GM21381 (cell line): Measurements from ENCODE around the gene RAB3IL1.
"Not testable (repeated sequence)": the region's sequence is repeated elsewhere in the genome, so short reads cannot be mapped to it uniquely, and the experiment has no call there.

Experiments
- ATAC-seq: cut with Tn5 transposase; IDR thresholded peaks from one replicate; pipeline ENCODE4 v1.9.1; 2021; ENCODE audit warnings: mild to moderate bottlenecking, moderate library complexity; ENCODE audit not compliant: unreplicated experiment

The RAB3IL1 gene

GRCh38 chr11:61887839-61888494 lies 29.4 kb downstream of the RAB3IL1 start:
- no peak for ATAC-seq

- ATAC-seq, result no peak
These were observed 30.7 kb downstream of the RAB3IL1 start for GRCh38 chr11:61886643-61887042.

DNA sequence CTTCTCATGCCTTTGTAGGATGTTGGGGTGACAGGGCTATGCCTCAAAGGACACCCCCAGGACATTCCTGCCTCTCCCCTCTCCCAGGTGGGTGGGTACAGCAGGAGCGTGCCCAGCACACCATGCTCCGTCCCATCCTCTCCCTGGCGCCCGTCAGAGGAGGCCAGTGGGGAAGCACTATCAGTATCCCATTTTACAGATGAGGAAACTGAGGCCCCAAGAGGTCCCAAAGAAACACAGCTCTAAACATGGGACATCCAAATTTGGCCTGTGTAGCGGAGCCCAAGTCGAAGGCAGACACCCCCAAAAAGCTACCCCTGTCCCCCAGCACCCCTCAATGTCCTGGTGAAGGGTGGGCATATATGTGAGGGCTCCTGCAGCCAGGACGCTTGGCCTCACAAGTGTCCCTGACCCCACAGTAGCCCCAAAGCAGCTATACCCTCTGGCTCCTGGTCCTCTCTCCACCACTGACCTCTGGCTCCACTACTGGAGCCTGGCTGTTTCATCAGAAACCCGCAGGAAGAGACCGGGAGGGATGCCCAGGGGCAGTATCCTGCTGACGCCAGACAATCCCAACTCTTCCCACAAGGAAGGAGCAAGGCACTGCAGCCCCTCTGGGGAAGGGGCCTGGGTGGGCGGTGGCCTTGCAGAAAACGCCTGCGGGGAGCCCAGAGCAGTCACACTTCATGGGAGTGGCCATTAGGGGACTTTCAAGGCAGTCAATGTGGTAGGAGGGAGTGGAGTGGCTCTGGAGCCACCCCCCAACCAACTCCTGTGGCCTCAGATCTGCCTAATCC lies 31.4 kb downstream of the RAB3IL1 start:
- ATAC-seq, result no peak

DNA sequence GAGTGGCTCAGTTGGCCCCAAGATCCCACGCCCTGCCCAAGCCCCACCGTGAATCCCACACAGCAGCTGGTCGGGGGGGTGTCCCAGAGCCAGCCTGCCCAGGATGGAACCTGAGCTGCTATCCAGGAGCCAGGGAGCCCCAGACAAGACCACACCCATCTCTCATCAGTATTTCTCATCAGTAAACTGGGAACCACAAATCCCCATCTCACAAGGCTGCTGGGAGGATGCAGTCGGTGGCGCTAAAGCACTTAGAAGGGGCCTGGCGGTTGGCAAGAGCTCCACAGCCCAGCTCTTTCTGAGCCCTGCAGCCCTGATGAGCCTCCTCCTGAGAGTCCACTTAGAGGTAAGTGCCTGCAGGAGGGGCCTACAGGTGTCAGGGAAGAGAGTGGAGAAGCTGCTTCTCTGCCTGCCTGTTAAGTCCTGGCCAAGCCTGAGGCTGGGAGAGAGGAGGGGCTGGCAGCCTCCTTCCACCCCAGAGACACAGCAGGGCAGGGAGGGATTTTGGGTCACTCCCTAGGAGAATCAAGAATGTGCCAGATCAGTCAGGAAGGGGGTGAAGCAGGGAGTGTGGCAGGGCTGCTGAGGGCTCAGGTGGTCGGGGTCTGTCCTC lies 32.1 kb downstream of the RAB3IL1 start:
- ATAC-seq, result no peak

- no peak for ATAC-seq
These were observed 33.4 kb downstream of the RAB3IL1 start for GRCh38 chr11:61883947-61884346.

DNA sequence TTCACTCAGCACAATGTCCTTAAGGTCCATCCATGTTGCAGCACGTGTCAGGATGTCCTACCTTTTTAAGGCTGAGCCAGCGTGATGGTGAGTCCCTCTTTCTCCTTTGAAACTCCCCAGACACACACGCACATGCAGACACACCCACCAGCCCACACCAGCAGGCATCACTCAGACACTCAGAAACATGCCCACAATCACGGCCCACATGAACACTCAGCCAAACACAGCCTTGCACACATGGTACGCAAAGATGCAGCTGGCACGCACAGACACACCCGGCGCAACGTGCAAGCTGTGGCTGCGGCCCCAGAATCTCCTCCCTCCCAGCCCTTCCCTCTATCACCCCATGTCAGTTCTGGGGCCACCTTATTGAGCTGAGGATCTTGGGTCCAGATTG lies 34.0 kb downstream of the RAB3IL1 start:
- ATAC-seq, result no peak

DNA sequence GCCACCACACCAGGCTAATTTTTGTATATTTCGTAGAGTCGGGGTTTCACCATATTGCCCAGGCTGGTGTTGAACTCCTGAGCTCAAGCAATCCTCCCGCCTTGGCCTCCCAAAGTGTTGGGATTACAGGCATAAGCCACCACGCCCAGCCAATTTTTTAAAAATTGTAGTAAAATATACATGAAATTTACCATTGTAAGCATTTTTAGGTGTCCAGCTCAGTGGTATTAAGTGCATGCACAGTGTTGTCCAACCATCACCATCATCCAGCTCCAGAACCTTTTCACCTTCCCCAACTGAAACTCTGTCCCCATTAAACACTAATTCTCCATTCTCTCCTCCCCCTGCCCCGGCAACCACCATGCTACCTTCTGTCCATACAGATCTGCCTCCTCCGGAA lies 34.5 kb downstream of the RAB3IL1 start:
- ATAC-seq, result no peak

GRCh38 chr11:61882267-61882666 lies 35.1 kb downstream of the RAB3IL1 start:
- ATAC-seq, result not testable (repeated sequence)

DNA sequence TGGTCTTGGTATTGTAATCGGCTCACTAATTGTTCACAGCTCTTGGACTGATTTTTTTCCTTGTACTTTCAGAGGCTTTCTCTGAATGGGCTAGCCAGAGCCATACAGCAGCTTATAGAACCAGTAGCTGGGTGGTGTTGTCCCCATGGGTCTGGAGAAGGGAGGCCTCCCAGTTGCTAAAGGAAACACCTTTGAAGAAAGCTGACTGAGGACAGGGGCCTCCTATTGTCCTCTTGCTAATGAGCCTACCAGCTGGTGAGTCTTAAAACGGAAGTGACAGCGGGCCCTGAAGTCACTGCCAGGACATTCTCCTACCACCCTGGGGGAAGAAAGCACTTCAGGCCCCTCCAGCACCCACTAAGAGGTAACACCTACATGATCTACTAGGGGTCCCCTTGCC lies 36.0 kb downstream of the RAB3IL1 start:
- no peak for ATAC-seq

GRCh38 chr11:61880454-61880853 lies 36.9 kb downstream of the RAB3IL1 start:
- ATAC-seq, result no peak

- ATAC-seq, result no peak
These were observed 37.3 kb downstream of the RAB3IL1 start for GRCh38 chr11:61880031-61880430.

- ATAC-seq, result no peak
These were observed 38.2 kb downstream of the RAB3IL1 start for GRCh38 chr11:61879152-61879551.

GRCh38 chr11:61875698-61876097 lies 41.7 kb downstream of the RAB3IL1 start:
- ATAC-seq, result no peak

DNA sequence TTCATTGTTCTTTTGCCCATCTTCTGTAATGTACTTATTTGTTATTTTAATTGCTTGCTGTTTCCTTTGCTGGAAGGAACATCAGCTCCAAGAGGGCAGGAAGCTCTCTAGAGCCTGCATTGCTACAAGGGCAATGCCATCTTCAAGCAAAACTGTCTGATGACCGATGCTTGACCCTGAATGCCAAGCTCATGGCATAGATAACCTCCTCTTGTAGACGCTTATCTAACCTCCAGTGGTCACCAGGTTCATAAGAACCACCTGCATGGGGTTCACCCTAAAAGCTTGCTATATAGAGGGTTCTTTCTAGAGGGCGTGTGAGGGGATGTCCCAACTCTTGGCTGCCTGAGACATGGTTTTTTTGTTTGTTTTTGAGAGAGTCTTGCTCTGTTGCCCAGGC lies 42.5 kb downstream of the RAB3IL1 start:
- no peak for ATAC-seq

DNA sequence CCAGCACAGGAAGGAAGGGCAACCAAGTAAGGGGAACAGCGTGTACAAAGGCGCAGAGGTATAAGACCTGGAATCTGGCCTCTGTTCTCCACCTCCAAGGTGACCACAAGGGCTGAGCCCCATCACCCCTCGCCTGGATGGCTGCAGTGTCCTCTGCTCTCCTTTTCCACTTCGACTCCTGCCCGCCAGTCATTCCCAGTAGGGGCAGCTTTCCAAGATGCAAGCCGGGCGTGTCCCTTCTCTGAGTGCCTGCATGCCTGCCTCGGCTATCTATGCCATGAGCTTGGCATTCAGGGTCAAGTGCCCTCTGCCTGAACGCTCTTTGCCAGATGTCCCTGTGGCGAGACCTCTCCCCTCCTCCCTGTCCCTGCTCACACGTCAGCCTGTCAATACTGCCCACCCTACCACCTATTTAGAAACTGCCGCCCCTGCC lies 43.0 kb downstream of the RAB3IL1 start:
- ATAC-seq, result no peak

DNA sequence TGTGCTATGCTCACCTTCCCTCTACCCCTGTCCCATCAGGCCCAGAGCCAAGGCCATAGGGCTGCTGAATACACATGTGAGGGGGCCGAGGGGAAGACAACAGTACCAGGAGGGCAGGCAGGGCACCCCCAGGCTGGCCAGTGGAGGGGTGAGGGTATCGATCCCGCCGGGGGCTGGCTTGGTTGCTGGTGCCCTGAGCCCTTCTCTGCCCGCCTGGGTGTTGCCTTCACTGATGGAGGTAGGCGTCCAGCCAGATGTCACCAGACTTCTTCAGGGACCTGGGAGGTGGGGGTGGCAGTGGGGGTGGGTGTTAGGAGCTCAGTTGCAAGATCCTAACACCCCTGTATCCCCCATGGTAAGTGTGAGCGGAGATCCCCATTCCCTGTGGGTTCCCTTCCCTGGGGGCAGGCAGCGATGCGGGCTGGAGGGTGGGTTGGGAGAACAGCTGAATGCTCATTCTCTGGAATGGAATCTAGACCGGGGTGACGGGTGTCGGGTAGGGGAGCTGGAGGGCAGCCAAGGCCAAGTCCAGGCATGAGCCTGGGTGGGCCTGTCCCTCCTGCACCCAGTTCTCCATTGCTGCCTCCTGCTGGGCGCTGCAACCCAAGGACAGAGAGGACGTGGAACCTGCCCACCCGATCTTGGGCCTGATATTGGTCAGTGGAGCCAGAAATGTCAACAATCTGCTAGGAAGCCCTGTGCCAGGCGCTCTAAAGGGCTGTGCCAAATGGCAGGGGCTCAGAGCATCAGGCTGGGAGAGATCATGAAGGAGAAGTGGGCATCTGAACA lies 43.6 kb downstream of the RAB3IL1 start:
- ATAC-seq, result no peak

GRCh38 chr11:61872935-61873565 lies 44.3 kb downstream of the RAB3IL1 start:
- ATAC-seq, result no peak

DNA sequence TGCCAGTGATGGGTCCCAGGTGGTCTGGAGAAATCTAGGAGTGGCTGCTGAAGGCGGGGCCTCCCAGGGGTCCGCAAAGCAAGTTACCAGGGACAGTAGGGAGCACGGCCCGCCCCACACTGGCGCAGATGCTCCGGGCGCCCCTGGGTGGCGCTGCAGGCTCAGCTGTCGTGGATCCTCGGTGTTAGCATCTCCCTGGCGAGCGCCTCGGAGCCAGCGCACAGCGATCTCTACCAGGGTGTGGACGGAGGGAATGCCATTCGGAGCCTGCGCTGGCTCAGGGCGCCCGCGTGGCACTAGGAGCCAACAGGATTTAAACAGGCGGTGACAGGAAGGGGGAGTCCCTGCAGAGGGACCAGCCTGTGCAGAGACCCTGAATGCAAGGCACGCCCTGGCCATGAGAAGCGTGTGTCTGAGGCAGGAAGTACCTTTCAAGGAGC lies 46.2 kb downstream of the RAB3IL1 start:
- peak; percentile 66 for ATAC-seq

- ATAC-seq, result no peak
These were observed 46.8 kb downstream of the RAB3IL1 start for GRCh38 chr11:61870541-61871031.

GRCh38 chr11:61869708-61870451 lies 47.5 kb downstream of the RAB3IL1 start:
- ATAC-seq, result no peak
